NCI-H2196 (cell line): Measurements from ENCODE around the gene CCDC88C.
"Not testable (repeated sequence)": the region's sequence is repeated elsewhere in the genome, so short reads cannot be mapped to it uniquely, and the experiment has no call there.

Experiments used
- DNase-seq: peaks from one replicate; lab custom pipeline; 2025; ENCODE audit not compliant: unreplicated experiment; lab: John Stamatoyannopoulos, UW

The CCDC88C gene

GRCh38 chr14:91255026-91255695 is 162.5 kb downstream of the CCDC88C start:
- no peak for DNase-seq

DNA sequence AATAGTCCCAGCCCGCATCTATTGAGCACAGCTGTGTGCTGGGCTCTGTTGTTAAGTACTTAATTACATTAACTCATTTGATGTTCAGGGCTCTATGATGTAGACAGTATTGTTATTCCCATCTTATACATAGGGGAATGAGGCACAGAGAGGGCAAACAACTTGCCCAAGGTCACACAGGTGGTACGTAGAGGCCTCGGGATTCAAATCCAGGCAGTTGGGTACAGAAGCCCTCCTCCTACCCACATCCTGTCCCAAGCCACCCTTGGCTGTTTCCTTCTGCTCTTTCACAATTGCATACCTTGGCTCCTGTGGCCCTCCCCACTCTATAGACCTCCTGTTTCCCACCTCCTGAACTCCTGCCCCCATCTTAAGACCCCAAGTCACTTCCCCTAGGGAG is 163.2 kb downstream of the CCDC88C start:
- DNase-seq: no peak

DNA sequence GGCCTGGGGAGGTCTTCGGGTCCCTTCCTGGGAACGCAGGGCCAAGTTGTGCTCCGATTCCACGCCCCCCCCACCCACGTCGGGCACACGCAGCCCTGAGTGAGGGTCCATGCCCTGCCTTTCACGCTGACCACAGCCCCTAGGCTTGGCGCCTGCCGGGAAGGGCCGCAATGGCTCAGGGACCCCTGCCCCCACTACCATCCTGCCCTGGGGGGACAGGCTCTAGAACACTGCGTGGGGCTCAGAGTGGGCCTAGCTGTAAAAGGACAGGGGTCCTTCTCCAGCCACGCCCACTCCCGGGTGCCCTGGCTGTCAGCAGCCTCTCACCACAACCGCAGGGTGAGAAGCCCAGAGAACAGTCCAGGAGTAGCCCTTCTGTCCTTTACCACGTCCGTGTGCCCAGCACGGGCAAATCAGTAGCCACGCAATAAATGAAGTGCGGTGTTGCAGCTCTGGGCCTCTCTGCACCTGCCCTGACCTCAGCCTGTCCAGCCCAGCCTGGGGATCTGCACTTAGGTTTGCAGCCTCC is 163.8 kb downstream of the CCDC88C start:
- DNase-seq: no peak

DNA sequence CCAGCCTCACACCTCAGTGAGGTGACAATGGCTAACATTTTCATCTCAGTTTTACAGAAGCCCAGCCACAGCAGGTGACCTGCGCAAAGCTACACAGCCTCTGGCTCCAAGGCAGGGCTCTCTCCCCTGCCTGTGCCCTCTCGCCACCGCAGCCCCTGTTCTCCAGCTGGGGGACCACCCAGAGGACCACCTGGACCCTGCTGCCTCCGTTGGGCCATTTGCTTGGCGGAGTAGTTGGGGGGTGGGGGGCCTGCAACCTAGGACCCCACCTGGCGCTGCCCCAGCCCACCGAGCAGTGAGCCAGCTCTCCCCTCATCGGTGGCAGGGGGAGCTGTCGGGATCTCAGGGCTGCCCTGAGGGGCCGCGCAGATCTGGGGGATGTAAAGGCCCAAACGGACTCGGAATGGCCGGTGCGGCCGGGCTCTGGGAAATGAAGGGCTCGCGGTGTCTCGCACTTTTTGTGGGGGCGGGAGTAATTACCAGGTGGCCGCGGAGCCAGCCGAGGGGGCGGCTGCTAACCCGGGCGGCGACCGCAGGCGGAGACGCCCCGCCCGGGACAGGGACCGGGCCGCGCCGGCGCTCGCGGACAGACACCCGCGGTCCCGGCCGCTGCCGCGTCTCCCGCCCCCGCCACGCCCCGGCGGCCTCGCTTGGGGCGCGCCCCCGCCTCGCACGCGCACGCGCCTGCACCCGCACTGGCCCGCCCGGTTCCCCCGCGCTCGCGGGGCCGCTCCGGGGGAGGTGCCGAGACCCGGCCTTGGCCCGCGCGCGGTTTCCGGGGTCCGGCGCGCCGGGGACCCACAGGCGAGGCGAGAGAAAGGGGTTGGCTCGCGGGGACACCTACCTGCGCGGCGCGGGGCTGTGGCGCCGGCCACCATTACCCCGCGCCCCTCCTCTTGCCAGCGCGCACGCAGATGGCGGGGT is 164.5 kb downstream of the CCDC88C start:
- no peak for DNase-seq

DNA sequence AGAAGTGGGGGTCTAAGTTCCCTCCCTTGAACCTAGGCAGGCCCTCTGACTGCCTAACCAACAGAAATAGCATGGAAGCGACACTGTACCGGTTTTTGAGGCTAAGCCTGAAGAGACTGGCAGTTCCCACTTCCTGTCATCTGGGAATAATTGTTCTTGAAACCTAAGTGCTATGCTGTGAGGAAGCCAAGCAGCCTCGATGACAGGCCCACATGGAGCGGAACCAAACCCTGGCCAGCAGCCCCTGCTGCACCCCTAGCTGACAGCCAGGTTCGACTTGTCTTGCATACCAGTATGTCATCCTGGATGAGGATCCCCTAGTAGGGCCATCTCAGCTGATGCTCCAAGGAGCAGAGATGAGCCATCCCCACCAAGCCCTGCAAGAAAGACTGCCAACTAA is 166.7 kb downstream of the CCDC88C start:
- DNase-seq: no peak

DNA sequence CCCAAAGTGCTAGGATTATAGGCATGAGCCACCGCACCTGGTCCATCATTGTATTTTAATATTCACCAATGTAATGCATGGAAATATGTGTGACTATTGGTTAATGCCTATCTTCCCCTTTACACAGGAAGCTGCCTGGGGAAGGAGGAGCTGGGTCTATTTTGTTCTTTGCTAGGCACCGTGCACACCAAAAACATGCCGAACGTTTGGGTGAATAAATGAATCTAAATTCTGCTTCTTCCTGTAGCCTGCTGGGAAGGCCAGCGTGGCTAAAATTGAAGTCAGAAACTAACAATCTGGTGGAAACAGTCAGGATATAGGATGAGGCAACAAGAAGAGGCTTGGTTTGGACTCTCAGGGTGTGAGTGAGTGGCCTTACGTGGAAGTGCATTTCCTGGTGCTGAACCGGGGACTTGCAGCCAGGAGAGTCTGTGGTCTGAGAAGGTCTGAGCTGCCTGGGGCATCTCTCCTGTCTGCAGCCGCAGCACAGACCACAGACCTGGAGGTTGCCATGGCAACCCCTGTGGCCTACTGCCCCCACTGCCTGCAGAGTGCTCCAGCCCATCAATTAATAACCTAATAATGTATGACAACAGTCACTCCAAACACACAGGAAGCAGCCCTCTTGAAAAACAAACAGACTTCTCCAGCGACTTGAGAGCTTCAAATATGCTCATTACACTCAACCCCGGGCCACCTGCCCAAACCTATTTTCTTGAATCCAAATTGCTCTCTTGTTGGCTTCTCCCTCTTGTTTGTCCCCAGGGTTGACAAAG is 167.6 kb downstream of the CCDC88C start:
- DNase-seq: peak; percentile 48

- DNase-seq: no peak
These were observed 171.4 kb downstream of the CCDC88C start for GRCh38 chr14:91246051-91246852.

DNA sequence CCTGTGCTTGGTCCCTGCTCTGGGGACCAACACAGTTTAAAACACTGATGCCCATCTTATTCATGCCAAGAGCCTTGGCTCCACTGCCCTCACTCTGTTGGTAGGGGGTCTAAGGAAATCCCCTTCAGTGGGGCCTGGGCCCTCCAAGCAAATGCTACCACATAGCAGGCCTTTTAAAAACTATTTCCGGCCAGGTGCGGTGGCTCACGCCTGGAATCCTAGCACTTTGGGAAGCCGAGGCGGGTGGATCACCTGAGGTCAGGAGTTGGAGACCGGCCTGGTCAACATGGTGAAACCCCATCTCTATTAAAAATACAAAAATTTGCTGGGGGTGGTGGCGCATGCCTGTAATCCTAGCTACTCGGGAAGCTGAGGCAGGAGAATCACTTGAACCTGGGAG is 172.0 kb downstream of the CCDC88C start:
- not testable (repeated sequence) for DNase-seq

GRCh38 chr14:91245029-91245428 is 172.6 kb downstream of the CCDC88C start:
- DNase-seq: no peak

- DNase-seq: no peak
These were observed 173.1 kb downstream of the CCDC88C start, which contains the start of gene GPR68 for GRCh38 chr14:91244501-91244901. Gene GPR68, minus strand, starts transcription at chr14:91244704. Its CDS starts 9,654 bp downstream, at chr14:91235050.

GRCh38 chr14:91243074-91243471 is 174.5 kb downstream of the CCDC88C start:
- DNase-seq: no peak

GRCh38 chr14:91242635-91243034 is 175.0 kb downstream of the CCDC88C start:
- no peak for DNase-seq

GRCh38 chr14:91241863-91242262 is 175.8 kb downstream of the CCDC88C start:
- no peak for DNase-seq

- DNase-seq: no peak
These were observed 179.0 kb downstream of the CCDC88C start for GRCh38 chr14:91238661-91239060.

GRCh38 chr14:91238085-91238484 is 179.5 kb downstream of the CCDC88C start:
- DNase-seq: no peak

DNA sequence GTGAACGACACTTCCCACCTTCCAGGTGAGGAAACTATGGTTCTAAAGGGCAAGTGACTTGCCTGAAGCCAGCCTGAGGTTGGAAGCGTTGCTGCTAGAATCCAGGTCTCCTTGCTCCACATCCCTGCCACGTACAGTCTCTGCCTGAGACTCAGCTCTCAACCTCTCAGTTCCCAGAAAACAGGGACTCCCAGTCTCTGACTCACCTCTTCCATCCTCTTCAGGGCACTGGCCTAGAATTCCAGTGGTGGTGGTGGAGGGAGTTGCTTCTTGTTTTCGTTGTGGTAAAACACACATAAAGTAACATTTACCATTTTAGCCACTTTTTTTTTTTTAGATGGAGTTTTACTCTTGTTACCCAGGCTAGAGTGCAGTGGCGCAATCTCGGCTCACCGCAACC is 180.4 kb downstream of the CCDC88C start:
- DNase-seq: no peak

GRCh38 chr14:91235841-91236240 is 181.8 kb downstream of the CCDC88C start:
- no peak for DNase-seq

DNA sequence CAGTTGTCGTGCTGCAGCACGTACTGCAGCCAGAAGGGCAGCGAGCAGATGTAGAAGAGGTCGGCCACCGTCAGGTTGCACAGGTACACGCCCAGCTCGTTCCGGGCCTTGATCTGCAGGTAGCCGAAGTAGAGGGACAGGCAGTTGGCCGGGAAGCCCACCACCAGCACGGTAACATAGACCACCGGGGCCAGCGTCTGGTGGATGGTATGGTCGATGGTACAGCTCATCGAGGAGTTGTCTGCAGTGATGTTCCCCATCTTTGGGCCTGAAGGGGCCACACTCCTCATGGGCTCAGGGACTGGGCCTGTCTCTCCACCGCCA is 182.9 kb downstream of the CCDC88C start:
- no peak for DNase-seq

DNA sequence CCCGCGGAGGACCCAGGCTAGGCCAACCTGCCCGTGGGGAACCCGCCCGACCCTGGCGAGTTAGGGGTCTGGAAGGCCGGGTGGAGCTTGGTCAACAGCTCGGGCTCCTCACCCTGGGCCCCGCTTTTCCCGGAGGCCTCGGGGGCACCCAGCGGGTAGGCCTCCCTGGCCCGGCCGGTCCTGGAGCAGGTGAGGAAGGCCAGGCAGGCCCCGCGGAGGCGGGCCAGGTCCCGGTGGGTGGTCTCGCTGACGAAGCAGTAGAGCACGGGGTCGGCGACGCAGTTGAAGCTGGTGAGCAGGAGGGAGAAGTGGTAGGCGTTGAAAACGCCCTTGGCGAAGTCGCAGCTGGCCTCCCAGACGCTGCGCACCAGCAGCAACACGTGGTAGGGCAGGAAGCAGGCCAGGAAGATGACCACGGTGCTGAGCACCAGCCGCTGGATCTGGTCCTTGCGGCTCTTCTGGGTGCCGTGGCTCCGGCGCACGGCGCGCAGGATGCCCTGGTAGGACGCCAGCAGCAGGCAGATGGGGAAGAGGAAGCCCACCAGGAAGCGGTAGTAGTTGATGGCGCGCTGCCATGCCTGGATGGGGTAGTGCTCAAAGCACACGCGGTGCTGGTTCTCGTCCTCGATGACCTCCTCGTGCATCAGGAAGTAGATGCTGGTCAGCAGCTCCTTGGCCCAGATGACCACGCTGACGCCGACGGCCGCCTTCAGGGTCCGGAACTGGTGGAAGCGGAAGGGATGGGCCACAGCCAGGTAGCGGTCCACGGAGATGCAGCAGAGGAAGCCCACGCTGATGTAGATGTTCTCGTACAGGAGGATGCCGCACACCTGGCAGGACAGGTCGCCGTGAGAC is 183.5 kb downstream of the CCDC88C start:
- no peak for DNase-seq

GRCh38 chr14:91232603-91233002 is 185.0 kb downstream of the CCDC88C start:
- DNase-seq: no peak
